ENCODE data around the gene SLC9A9.

SLC9A9 gene

GRCh38 chr3:143726727-143727126 is 121.5 kb downstream of the SLC9A9 start:
- no peak for TF ChIP-seq SNAI2 (CRISPR knock-in tag; IDR thresholded peaks at IDR 0.05)
- no peak for TF ChIP-seq TOX (CRISPR knock-in tag; IDR thresholded peaks at IDR 0.05; ENCODE audit: borderline replicate concordance)
- TF ChIP-seq, protein P1, sequence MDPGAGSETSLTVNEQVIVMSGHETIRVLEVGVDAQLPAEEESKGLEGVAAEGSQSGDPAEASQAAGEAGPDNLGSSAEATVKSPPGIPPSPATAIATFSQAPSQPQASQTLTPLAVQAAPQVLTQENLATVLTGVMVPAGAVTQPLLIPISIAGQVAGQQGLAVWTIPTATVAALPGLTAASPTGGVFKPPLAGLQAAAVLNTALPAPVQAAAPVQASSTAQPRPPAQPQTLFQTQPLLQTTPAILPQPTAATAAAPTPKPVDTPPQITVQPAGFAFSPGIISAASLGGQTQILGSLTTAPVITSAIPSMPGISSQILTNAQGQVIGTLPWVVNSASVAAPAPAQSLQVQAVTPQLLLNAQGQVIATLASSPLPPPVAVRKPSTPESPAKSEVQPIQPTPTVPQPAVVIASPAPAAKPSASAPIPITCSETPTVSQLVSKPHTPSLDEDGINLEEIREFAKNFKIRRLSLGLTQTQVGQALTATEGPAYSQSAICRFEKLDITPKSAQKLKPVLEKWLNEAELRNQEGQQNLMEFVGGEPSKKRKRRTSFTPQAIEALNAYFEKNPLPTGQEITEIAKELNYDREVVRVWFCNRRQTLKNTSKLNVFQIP (CRISPR knock-in tag; IDR thresholded peaks at IDR 0.05; ENCODE audit: borderline replicate concordance, low read depth), result no peak
- no peak for TF ChIP-seq ZNF8 (CRISPR knock-in tag; IDR thresholded peaks at IDR 0.05)
- no peak for TF ChIP-seq CSDC2 (CRISPR knock-in tag; IDR thresholded peaks at IDR 0.05)
- no peak for ATAC-seq

DNA sequence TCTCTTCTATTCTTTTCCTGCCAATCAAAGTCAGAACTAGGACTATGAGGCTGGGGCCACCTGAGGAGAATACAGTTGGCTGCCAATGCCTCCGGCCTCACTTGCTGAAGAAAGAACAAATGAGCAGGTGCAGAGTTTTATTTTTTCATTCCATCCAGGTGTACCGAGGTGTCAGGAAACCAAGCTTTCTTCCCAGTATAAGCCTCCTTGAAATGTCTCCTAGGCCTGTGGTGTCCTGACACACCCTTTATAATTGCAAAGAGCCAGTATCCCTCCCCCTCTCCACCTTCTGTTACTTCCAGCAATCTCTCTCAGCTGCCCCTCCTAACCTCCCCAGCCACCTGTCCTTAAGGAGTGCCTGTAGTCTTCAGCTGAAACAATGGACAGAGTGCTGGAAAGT is 127.9 kb downstream of the SLC9A9 start:
- no peak for ATAC-seq
- TF ChIP-seq ZNF565 (CRISPR knock-in tag; conservative IDR thresholded peaks at IDR 0.05; ENCODE audit: low read depth), result no peak

- ATAC-seq, result no peak
- no peak for TF ChIP-seq OSR1 (CRISPR knock-in tag; IDR thresholded peaks at IDR 0.05)
- TF ChIP-seq ZNF8 (CRISPR knock-in tag; IDR thresholded peaks at IDR 0.05), result no peak
- TF ChIP-seq, protein P2, sequence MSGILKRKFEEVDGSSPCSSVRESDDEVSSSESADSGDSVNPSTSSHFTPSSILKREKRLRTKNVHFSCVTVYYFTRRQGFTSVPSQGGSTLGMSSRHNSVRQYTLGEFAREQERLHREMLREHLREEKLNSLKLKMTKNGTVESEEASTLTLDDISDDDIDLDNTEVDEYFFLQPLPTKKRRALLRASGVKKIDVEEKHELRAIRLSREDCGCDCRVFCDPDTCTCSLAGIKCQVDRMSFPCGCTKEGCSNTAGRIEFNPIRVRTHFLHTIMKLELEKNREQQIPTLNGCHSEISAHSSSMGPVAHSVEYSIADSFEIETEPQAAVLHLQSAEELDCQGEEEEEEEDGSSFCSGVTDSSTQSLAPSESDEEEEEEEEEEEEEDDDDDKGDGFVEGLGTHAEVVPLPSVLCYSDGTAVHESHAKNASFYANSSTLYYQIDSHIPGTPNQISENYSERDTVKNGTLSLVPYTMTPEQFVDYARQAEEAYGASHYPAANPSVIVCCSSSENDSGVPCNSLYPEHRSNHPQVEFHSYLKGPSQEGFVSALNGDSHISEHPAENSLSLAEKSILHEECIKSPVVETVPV (CRISPR knock-in tag; IDR thresholded peaks at IDR 0.05), result no peak
- TF ChIP-seq PATZ1 (CRISPR knock-in tag; IDR thresholded peaks at IDR 0.05; ENCODE audit: borderline replicate concordance), result no peak
- TF ChIP-seq CREB5 (CRISPR knock-in tag; IDR thresholded peaks at IDR 0.05; ENCODE audit: low read depth), result no peak
- no peak for TF ChIP-seq GLIS3 (CRISPR knock-in tag; IDR thresholded peaks at IDR 0.05)
- TF ChIP-seq ZFP3 (CRISPR knock-in tag; IDR thresholded peaks at IDR 0.05), result no peak
- no peak for TF ChIP-seq TOX (CRISPR knock-in tag; IDR thresholded peaks at IDR 0.05; ENCODE audit: borderline replicate concordance)
- no peak for TF ChIP-seq ZC3H10 (CRISPR knock-in tag; IDR thresholded peaks at IDR 0.05)
These were observed 129.8 kb downstream of the SLC9A9 start for GRCh38 chr3:143718463-143718862.

DNA sequence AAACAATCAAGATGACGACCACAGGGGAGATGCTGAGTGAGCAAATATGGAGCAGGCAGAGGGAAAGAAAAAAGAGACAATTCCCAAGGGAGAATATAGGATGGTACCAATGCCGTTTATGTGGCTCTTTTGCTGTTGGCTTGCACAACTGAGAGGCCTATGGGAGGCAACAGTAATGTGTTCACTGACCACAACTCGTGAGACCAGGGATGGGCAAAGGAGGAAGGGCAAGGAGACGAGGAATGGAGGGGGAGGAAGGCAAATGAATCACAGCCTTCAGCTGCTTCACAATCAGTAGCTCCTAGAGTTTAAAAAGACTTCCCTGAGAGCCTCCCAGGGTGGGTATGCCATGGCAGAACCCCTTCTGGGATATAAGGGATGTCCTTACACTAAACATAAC is 131.5 kb downstream of the SLC9A9 start:
- ATAC-seq, result no peak
- no peak for TF ChIP-seq ARNTL (CRISPR knock-in tag; IDR thresholded peaks at IDR 0.05; ENCODE audit: borderline replicate concordance, low read depth)
- TF ChIP-seq ESRRG (CRISPR knock-in tag; IDR thresholded peaks at IDR 0.05), result no peak
- TF ChIP-seq GLIS3 (CRISPR knock-in tag; IDR thresholded peaks at IDR 0.05), result no peak
- TF ChIP-seq, protein P2 (CRISPR knock-in tag; IDR thresholded peaks at IDR 0.05), result no peak
- TF ChIP-seq, protein P1 (CRISPR knock-in tag; IDR thresholded peaks at IDR 0.05; ENCODE audit: borderline replicate concordance, low read depth), result no peak
- TF ChIP-seq, protein P3, sequence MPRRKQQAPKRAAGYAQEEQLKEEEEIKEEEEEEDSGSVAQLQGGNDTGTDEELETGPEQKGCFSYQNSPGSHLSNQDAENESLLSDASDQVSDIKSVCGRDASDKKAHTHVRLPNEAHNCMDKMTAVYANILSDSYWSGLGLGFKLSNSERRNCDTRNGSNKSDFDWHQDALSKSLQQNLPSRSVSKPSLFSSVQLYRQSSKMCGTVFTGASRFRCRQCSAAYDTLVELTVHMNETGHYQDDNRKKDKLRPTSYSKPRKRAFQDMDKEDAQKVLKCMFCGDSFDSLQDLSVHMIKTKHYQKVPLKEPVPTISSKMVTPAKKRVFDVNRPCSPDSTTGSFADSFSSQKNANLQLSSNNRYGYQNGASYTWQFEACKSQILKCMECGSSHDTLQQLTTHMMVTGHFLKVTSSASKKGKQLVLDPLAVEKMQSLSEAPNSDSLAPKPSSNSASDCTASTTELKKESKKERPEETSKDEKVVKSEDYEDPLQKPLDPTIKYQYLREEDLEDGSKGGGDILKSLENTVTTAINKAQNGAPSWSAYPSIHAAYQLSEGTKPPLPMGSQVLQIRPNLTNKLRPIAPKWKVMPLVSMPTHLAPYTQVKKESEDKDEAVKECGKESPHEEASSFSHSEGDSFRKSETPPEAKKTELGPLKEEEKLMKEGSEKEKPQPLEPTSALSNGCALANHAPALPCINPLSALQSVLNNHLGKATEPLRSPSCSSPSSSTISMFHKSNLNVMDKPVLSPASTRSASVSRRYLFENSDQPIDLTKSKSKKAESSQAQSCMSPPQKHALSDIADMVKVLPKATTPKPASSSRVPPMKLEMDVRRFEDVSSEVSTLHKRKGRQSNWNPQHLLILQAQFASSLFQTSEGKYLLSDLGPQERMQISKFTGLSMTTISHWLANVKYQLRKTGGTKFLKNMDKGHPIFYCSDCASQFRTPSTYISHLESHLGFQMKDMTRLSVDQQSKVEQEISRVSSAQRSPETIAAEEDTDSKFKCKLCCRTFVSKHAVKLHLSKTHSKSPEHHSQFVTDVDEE (CRISPR knock-in tag; IDR thresholded peaks at IDR 0.05), result no peak
- TF ChIP-seq SNAI2 (CRISPR knock-in tag; IDR thresholded peaks at IDR 0.05), result no peak
- TF ChIP-seq CSDC2 (CRISPR knock-in tag; IDR thresholded peaks at IDR 0.05), result no peak
- no peak for TF ChIP-seq BACH2 (CRISPR knock-in tag; IDR thresholded peaks at IDR 0.05; ENCODE audit: borderline replicate concordance)
- no peak for TF ChIP-seq TOX (CRISPR knock-in tag; IDR thresholded peaks at IDR 0.05; ENCODE audit: borderline replicate concordance)
- TF ChIP-seq ZNF70 (CRISPR knock-in tag; IDR thresholded peaks at IDR 0.05), result no peak
